HepG2 (cell line): ENCODE data around the gene NUDT2. TPM values are rescaled to one million over a fixed set of nuclear protein-coding genes. Genes with fewer than 3 reads are reported as not detected.

Source experiments
- CBX5 ChIP-seq: sonication (generic); formaldehyde crosslinking; IDR thresholded peaks from 2 replicates; pipeline ENCODE4 v1.4.0; 2020; ENCODE audit warnings: missing genetic modification reagents, borderline replicate concordance
- GATAD2A ChIP-seq: IDR thresholded peaks from 2 replicates; pipeline ENCODE4 v1.6.1; 2016
- HNF1A ChIP-seq, 2 experiments: sonication (generic) in 1 of 2; formaldehyde crosslinking in 1 of 2; IDR thresholded peaks; 2 replicates each; pipeline versions ENCODE4 v1.4.0 to v1.6.1; 2016 to 2020; ENCODE audit warnings: borderline replicate concordance in 1 of 2, low read depth in 1 of 2, mild to moderate bottlenecking in 1 of 2, missing genetic modification reagents in 1 of 2
- KLF11 ChIP-seq: IDR thresholded peaks from 2 replicates; pipeline ENCODE4 v1.6.1; 2016; ENCODE audit warnings: missing compliant biosample characterization
- MAFK ChIP-seq, 2 experiments: IDR thresholded peaks in 1 of 2; conservative IDR thresholded peaks in 1 of 2; 2 replicates each; pipeline ENCODE4 v1.6.1; 2011; ENCODE audit warnings: improper control_type of control experiment in 2 of 2, low read length in 2 of 2
- PHF5A ChIP-seq: IDR thresholded peaks from one replicate; pipeline ENCODE4 v1.6.1; 2018; ENCODE audit warnings: low read depth, missing genetic modification reagents; ENCODE audit not compliant: unreplicated experiment
- SAFB2 ChIP-seq: sonication (generic); formaldehyde crosslinking; IDR thresholded peaks from 2 replicates; pipeline ENCODE4 v1.5.1; 2020; ENCODE audit warnings: missing genetic modification reagents, low read depth, mild to moderate bottlenecking, borderline replicate concordance
- ZNF256 ChIP-seq: sonication (generic); formaldehyde crosslinking; conservative IDR thresholded peaks from 2 replicates; pipeline ENCODE4 v1.4.0; 2020; ENCODE audit warnings: missing genetic modification reagents
- ZNF280D ChIP-seq: sonication (generic); formaldehyde crosslinking; IDR thresholded peaks from 2 replicates; pipeline ENCODE4 v1.5.1; 2020; ENCODE audit warnings: mild to moderate bottlenecking, missing genetic modification reagents
- polyA plus RNA-seq, 8 experiments: library from polyadenylated mRNA; depleted of rRNA in 3 of 8; stranded (reverse) in 7 of 8; unstranded in 1 of 8; fragments of >200 nt; fragmentation: Illumina TruSeq in 4 of 8; extraction: Trizol in 4 of 8; gene quantifications; 2 replicates each; pipeline versions ENCODE4 v1.2.1 to v1.2.3, GENCODE V29; 2011 to 2016; ENCODE audit warnings: low read depth in 4 of 8, missing spikeins in 1 of 8, mixed read lengths in 1 of 8; ENCODE audit not compliant: insufficient read depth in 1 of 8
- total RNA-seq, 5 experiments: library from RNA; depleted of rRNA; stranded (reverse); fragments of >200 nt; fragmentation: Illumina TruSeq; extraction: Trizol; gene quantifications; 2 replicates each; pipeline ENCODE4 v1.2.3, GENCODE V29; 2016; ENCODE audit warnings: low read depth in 1 of 5
- TF ChIP-seq, protein P1 (sequence below): sonication (generic); formaldehyde crosslinking; IDR thresholded peaks from 2 replicates; pipeline ENCODE4 v1.4.0; 2020; ENCODE audit warnings: missing genetic modification reagents; ENCODE audit errors: not compliant biosample characterization
- TF ChIP-seq, protein P2 (sequence below): sonication (generic); formaldehyde crosslinking; IDR thresholded peaks from 2 replicates; pipeline ENCODE4 v1.5.0; 2020; ENCODE audit warnings: mild to moderate bottlenecking, missing genetic modification reagents, borderline replicate concordance

The NUDT2 gene
- total and polyA plus RNA-seq, 2 of the 13 experiments (the other 11 are each of a cell fraction or from before 2014, with no cell fraction given): 19.9 to 24.6 TPM

DNA sequence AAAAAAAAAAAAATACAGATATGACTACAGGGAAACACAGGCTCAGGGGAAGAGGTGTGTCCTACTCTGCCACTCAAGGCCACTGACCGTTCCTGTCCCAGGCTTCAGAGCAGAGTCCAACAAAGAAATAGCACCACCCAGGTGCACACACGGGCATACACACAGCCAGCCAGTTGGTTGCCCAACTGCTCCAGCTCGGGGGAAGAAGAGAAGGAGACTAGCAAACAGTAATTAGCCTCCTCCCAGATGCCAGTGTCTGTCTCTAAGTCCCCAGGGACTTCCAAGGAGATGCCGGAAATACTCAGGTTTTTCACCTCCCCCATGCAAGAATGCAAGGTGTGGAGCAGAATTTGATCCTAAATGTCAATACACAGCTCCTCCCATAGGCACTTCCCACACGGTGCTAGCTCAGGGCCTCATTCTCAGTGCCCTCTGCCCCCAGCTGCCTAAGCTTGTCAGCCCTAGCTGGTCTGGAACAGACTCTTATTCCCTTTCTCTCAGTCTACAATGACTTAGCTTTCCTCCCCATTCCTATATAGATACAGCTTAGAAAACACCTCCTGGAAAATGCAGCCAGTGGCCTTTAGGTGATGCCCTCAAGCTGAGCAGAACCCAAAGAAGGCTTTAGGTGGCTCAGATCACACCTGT lies 45.7 kb downstream of the NUDT2 start (continued):
- TF ChIP-seq, protein P1, sequence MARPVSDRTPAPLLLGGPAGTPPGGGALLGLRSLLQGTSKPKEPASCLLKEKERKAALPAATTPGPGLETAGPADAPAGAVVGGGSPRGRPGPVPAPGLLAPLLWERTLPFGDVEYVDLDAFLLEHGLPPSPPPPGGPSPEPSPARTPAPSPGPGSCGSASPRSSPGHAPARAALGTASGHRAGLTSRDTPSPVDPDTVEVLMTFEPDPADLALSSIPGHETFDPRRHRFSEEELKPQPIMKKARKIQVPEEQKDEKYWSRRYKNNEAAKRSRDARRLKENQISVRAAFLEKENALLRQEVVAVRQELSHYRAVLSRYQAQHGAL (CRISPR knock-in tag): no peak
- no peak for TF ChIP-seq SAFB2 (CRISPR knock-in tag)
- no peak for TF ChIP-seq ZNF256
- TF ChIP-seq, protein P2, sequence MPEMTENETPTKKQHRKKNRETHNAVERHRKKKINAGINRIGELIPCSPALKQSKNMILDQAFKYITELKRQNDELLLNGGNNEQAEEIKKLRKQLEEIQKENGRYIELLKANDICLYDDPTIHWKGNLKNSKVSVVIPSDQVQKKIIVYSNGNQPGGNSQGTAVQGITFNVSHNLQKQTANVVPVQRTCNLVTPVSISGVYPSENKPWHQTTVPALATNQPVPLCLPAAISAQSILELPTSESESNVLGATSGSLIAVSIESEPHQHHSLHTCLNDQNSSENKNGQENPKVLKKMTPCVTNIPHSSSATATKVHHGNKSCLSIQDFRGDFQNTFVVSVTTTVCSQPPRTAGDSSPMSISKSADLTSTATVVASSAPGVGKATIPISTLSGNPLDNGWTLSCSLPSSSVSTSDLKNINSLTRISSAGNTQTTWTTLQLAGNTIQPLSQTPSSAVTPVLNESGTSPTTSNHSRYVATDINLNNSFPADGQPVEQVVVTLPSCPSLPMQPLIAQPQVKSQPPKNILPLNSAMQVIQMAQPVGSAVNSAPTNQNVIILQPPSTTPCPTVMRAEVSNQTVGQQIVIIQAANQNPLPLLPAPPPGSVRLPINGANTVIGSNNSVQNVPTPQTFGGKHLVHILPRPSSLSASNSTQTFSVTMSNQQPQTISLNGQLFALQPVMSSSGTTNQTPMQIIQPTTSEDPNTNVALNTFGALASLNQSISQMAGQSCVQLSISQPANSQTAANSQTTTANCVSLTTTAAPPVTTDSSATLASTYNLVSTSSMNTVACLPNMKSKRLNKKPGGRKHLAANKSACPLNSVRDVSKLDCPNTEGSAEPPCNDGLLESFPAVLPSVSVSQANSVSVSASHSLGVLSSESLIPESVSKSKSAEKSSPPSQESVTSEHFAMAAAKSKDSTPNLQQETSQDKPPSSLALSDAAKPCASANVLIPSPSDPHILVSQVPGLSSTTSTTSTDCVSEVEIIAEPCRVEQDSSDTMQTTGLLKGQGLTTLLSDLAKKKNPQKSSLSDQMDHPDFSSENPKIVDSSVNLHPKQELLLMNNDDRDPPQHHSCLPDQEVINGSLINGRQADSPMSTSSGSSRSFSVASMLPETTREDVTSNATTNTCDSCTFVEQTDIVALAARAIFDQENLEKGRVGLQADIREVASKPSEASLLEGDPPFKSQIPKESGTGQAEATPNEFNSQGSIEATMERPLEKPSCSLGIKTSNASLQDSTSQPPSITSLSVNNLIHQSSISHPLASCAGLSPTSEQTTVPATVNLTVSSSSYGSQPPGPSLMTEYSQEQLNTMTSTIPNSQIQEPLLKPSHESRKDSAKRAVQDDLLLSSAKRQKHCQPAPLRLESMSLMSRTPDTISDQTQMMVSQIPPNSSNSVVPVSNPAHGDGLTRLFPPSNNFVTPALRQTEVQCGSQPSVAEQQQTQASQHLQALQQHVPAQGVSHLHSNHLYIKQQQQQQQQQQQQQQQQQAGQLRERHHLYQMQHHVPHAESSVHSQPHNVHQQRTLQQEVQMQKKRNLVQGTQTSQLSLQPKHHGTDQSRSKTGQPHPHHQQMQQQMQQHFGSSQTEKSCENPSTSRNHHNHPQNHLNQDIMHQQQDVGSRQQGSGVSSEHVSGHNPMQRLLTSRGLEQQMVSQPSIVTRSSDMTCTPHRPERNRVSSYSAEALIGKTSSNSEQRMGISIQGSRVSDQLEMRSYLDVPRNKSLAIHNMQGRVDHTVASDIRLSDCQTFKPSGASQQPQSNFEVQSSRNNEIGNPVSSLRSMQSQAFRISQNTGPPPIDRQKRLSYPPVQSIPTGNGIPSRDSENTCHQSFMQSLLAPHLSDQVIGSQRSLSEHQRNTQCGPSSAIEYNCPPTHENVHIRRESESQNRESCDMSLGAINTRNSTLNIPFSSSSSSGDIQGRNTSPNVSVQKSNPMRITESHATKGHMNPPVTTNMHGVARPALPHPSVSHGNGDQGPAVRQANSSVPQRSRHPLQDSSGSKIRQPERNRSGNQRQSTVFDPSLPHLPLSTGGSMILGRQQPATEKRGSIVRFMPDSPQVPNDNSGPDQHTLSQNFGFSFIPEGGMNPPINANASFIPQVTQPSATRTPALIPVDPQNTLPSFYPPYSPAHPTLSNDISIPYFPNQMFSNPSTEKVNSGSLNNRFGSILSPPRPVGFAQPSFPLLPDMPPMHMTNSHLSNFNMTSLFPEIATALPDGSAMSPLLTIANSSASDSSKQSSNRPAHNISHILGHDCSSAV (CRISPR knock-in tag): no peak
- no peak for TF ChIP-seq KLF11 (CRISPR knock-in tag)
- no peak for TF ChIP-seq MAFK (conservative IDR thresholded peaks at IDR 0.05 in 1 of 2, IDR thresholded peaks at IDR 0.05 in 1 of 2; ENCODE audit: low read length in 2 of 2)
- TF ChIP-seq CBX5 (CRISPR knock-in tag): peak; percentile 47; the same call in 1 of the 2 replicates
- TF ChIP-seq PHF5A: no peak
- peak; percentile 73 for TF ChIP-seq GATAD2A (CRISPR knock-in tag)
- 0 out of 2 replicates have a peak, but pooled peaks have one; percentile 27 for TF ChIP-seq HNF1A (IDR thresholded peaks at IDR 0.05; ENCODE audit: low read depth)
- TF ChIP-seq HNF1A (CRISPR knock-in tag; IDR thresholded peaks at IDR 0.05; ENCODE audit: borderline replicate concordance): peak; percentile 79; the same call in 1 of the 2 replicates
- no peak for TF ChIP-seq ZNF280D (CRISPR knock-in tag)
